Mesothelial cell of epicardium (in vitro differentiated cells): Measurements from ENCODE around the gene HS3ST6. TPM values are rescaled to one million over a fixed set of nuclear protein-coding genes. Genes with fewer than 3 reads are reported as not detected.
"Not testable (repeated sequence)": the region's sequence is repeated elsewhere in the genome, so short reads cannot be mapped to it uniquely, and the experiment has no call there.

ENCODE experiments used
- DNase-seq, 2 experiments: peaks; one replicate each; pipeline ENCODE4 v3.0.0; 2021; ENCODE audit warnings: low spot score in 2 of 2; ENCODE audit not compliant: unreplicated experiment in 2 of 2
- H3K27ac Mint-ChIP-seq: 2 replicates; pipeline ENCODE4 v1.8.0; 2021; ENCODE audit warnings: mixed read lengths
- H3K27me3 Mint-ChIP-seq: 2 replicates; pipeline ENCODE4 v1.8.0; 2021; ENCODE audit warnings: low read depth, mixed read lengths
- H3K36me3 Mint-ChIP-seq: 2 replicates; pipeline ENCODE4 v1.8.0; 2021; ENCODE audit warnings: mixed read lengths
- H3K4me1 Mint-ChIP-seq: 2 replicates; pipeline ENCODE4 v1.8.0; 2021; ENCODE audit warnings: mixed read lengths
- H3K4me3 Mint-ChIP-seq: 2 replicates; pipeline ENCODE4 v1.8.0; 2021; ENCODE audit warnings: mild to moderate bottlenecking, moderate library complexity, mixed read lengths
- H3K9me3 Mint-ChIP-seq: 2 replicates; pipeline ENCODE4 v1.8.0; 2021; ENCODE audit warnings: mixed read lengths
- total RNA-seq: library from RNA; stranded (reverse); gene quantifications from 3 replicates; pipeline ENCODE4 v1.2.1, GENCODE V29; 2021
- TF ChIP-seq, protein P1 (sequence below): fragments of 200-600 bp; sonication (generic); IDR thresholded peaks from one replicate; pipeline ENCODE4 v1.5.0; 2021; ENCODE audit warnings: antibody characterized with exemption; ENCODE audit not compliant: unreplicated experiment

Gene HS3ST6
- total RNA-seq, 1 donor from 2014 or later: 0.22 TPM

DNA sequence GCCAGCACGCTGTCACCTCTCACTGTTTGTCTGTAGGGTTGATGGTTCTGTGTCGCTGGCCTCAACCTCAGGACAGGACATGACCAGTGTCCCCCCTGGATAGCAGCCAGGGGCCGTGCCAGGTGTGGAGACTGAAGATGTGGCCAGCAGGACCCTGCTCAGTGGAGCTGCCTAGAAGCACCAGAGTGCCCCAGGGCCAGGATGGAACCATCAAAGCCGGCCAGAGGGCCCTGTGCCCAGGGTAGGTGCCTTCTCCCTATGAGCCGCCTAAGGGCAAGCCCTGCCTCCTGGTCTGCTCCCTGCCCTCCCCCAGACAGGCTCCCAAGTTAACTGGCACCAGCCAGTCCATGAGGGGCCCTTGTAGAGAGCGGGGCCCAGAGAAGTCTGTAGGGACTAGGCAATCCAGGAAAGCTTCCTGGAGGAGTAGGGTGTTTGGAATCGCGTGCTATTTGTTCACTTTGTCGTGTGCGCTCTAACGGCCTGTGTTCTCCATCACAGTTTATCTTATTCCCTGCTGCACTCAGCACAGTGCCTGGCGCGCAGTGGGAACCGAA, 40.6 kb upstream of the HS3ST6 start:
- peak overlapping the region; percentile 56 for H3K27ac Mint-ChIP-seq
- TF ChIP-seq, protein P1, sequence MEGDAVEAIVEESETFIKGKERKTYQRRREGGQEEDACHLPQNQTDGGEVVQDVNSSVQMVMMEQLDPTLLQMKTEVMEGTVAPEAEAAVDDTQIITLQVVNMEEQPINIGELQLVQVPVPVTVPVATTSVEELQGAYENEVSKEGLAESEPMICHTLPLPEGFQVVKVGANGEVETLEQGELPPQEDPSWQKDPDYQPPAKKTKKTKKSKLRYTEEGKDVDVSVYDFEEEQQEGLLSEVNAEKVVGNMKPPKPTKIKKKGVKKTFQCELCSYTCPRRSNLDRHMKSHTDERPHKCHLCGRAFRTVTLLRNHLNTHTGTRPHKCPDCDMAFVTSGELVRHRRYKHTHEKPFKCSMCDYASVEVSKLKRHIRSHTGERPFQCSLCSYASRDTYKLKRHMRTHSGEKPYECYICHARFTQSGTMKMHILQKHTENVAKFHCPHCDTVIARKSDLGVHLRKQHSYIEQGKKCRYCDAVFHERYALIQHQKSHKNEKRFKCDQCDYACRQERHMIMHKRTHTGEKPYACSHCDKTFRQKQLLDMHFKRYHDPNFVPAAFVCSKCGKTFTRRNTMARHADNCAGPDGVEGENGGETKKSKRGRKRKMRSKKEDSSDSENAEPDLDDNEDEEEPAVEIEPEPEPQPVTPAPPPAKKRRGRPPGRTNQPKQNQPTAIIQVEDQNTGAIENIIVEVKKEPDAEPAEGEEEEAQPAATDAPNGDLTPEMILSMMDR: no peak
- H3K36me3 Mint-ChIP-seq: peaks cover 5% of the 10 kb centered on the region

DNA sequence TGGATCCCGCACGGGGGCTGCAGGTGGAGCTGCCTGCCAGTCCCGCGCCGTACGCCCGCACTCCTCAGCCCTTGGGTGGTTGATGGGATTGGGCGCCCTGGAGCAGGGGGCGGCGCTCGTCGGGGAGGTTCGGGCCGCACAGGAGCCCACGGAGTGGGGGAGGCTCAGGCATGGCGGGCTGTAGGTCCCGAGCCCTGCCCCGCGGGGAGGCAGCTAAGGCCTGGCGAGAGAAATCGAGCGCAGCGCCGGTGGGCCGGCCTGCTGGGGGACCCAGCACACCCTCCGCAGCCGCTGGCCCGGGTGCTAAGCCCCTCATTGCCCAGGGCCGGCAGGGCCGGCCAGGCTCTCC, 39.9 kb upstream of the HS3ST6 start:
- peaks cover 18% of the 10 kb centered on the region for H3K4me1 Mint-ChIP-seq
- not testable (repeated sequence) for H3K27ac Mint-ChIP-seq, H3K4me3 Mint-ChIP-seq, DNase-seq, H3K36me3 Mint-ChIP-seq, H3K27me3 Mint-ChIP-seq, H3K9me3 Mint-ChIP-seq

More for the DNA sequence above, 40.6 kb upstream of the HS3ST6 start:
- Mint-ChIP-seq H3K27me3 (no peaks in the 10 kb centered on the region), H3K4me3 (peak overlapping the region; percentile 61), H3K4me1 (peaks cover 25% of the 10 kb centered on the region), H3K9me3 (no peaks in the 10 kb centered on the region)
- DNase-seq: no peak

DNA sequence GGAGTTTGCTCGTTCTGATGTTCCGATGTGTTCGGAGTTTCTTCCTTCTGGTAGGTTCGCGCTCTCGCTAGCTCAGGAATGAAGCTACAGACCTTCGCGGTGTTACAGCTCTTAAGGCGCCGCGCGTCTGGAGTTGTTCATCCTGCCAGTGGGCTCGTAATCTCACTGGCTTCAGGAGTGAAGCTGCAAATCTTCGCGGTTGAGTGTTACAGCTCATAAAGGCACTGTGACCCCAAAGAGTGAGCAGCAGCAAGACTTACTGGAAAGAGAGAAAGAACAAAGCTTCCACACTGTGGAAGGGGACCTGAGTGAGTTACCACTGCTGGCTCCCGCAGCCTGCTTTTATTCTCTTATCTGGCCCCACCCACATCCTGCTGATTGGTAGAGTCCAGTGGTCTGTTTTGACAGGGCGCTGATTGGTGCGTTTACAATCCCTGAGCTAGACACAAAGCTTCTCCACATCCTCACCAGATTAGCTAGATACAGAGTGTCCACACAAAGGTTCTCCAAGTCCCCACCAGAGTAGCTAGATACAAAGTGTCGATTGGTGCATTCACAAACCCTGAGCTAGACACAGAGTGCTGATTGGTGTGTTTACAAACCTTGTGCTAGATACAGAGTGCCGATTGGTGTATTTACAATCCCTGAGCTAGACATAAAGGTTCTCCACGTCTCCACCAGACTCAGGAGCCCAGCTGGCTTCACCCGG, 39.4 kb upstream of the HS3ST6 start:
- not testable (repeated sequence) for H3K4me3 Mint-ChIP-seq, DNase-seq, H3K9me3 Mint-ChIP-seq, H3K27ac Mint-ChIP-seq, H3K27me3 Mint-ChIP-seq, H3K36me3 Mint-ChIP-seq
- peaks cover 14% of the 10 kb centered on the region for H3K4me1 Mint-ChIP-seq

DNA sequence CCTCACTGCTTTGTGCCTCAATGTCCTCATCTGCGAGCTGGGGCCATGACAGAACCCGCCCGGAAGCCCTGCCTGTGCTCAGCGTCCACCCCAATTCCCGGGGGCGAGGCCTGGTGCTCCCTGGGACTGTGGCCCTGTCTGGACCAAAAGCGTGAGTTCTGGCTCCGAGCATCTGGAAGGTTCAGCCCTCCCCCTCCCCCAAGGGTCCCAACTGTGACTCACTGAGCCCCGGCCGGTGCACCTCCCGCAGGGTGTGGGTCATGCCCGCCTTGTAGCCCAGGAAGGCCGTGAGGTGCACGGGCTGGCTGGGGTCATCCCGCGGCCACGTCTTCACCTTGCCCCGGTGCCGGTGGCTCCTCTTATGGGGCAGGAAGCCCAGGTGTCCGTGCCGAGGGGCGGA, 35.5 kb upstream of the HS3ST6 start:
- no peak overlapping the region for H3K4me3 Mint-ChIP-seq

DNA sequence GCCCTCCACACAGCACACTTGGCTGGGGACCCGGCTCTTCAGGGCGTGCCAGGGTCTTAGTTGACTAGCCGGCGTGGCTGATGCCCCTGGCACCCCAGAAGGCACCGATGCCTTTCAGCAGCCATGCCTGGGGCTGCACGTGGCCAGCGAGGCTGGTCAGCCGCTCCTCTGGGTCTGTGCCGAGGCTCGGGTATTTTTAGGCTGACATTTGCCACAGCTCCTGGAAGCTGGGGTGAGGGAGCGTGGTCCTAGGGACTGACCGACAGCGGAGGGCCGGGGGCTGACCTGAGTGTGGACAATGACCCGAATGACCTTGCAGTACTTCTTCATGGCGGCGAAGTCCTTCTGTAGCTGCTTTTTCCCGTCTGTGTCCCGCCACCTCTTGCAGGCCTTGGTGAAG, 32.3 kb upstream of the HS3ST6 start:
- TF ChIP-seq, protein P1: no peak
- no peaks in the 10 kb centered on the region for H3K36me3 Mint-ChIP-seq
- H3K4me1 Mint-ChIP-seq: no peaks in the 10 kb centered on the region
- no peaks in the 10 kb centered on the region for H3K9me3 Mint-ChIP-seq
- H3K27ac Mint-ChIP-seq: no peak overlapping the region
- H3K27me3 Mint-ChIP-seq: no peaks in the 10 kb centered on the region
- no peak overlapping the region for H3K4me3 Mint-ChIP-seq
- no peak for DNase-seq

More for the DNA sequence above, 35.5 kb upstream of the HS3ST6 start:
- TF ChIP-seq, protein P1: no peak
- no peaks in the 10 kb centered on the region for H3K27me3 Mint-ChIP-seq
- H3K27ac Mint-ChIP-seq: no peak overlapping the region
- no peak for DNase-seq
- no peaks in the 10 kb centered on the region for H3K9me3 Mint-ChIP-seq
- H3K4me1 Mint-ChIP-seq: no peaks in the 10 kb centered on the region
- H3K36me3 Mint-ChIP-seq: no peaks in the 10 kb centered on the region

DNA sequence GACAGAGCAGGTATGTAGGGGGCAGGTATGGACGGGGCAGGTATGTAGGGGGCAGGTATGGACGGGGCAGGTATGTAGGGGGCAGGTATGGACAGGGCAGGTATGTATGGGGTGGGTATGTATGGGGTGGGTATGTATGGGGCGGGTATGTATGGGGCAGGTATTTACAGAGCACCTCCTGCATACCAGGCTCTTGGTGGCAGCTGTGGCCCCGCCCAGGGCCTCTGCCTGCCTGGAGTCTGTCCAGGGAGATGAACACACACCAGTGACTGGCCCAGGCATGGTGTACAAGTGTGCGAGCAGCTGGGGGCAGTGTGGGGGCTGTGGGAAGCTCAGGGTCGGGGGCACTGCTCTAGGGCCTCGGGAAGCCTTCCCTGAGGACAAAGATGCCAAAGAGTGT, 31.8 kb upstream of the HS3ST6 start:
- Mint-ChIP-seq H3K4me1 (no peaks in the 10 kb centered on the region), H3K27ac (no peak overlapping the region), H3K36me3 (no peaks in the 10 kb centered on the region), H3K4me3 (no peak overlapping the region), H3K9me3 (no peaks in the 10 kb centered on the region), H3K27me3 (no peaks in the 10 kb centered on the region)
- no peak for DNase-seq
- TF ChIP-seq, protein P1: no peak
